GM12878 (cell line): Measurements from ENCODE around the gene THSD8. TPM values are rescaled to one million over a fixed set of nuclear protein-coding genes. Genes with fewer than 3 reads are reported as not detected.

Source experiments
- CREM ChIP-seq: IDR thresholded peaks from 2 replicates; pipeline ENCODE4 v1.6.1; 2014; ENCODE audit warnings: antibody characterized with exemption, low read depth
- DPF2 ChIP-seq: fragments of 450-650 bp; IDR thresholded peaks from 2 replicates; pipeline ENCODE4 v1.6.1; 2017; ENCODE audit warnings: mild to moderate bottlenecking
- E2F8 ChIP-seq: fragments of 450-650 bp; IDR thresholded peaks from 2 replicates; pipeline ENCODE4 v1.6.1; 2018; ENCODE audit warnings: mild to moderate bottlenecking, low read depth, moderate library complexity; ENCODE audit not compliant: partially characterized antibody
- IKZF2 ChIP-seq, 2 experiments: fragments of 450-650 bp; IDR thresholded peaks; 2 replicates each; pipeline ENCODE4 v1.6.1; 2017; ENCODE audit warnings: mild to moderate bottlenecking in 2 of 2, moderate library complexity in 2 of 2
- NFYB ChIP-seq: IDR thresholded peaks from 2 replicates; pipeline ENCODE4 v1.6.1; 2011; ENCODE audit warnings: low read depth, mild to moderate bottlenecking, low read length, improper control_type of control experiment, moderate library complexity; ENCODE audit not compliant: insufficient read depth
- NR2F1 ChIP-seq: fragments of 450-650 bp; conservative IDR thresholded peaks from 2 replicates; pipeline ENCODE4 v1.6.1; 2017; ENCODE audit warnings: mild to moderate bottlenecking
- SUZ12 ChIP-seq: fragments of 200-600 bp; sonication (generic); IDR thresholded peaks from one replicate; pipeline ENCODE4 v1.6.1; 2018; ENCODE audit warnings: antibody characterized with exemption, mild to moderate bottlenecking; ENCODE audit not compliant: unreplicated experiment
- polyA plus RNA-seq, 11 experiments: library from polyadenylated mRNA; depleted of rRNA in 4 of 11; unstranded in 6 of 11; stranded (reverse) in 5 of 11; fragments of >200 nt; fragmentation: Nextera tagmentation in 4 of 11; fragmentation: Illumina TruSeq in 1 of 11; extraction: Ambion mirVana in 4 of 11; extraction: Trizol in 1 of 11; gene quantifications; 1 replicate in 1 of 11; 2 replicates in 10 of 11; pipeline versions ENCODE4 v1.2.1 to v1.2.3, GENCODE V29; 2011 to 2016; ENCODE audit warnings: inconsistent platforms in 2 of 11, missing spikeins in 2 of 11, low read depth in 1 of 11
- total RNA-seq, 4 experiments: library from RNA; depleted of rRNA in 3 of 4; stranded (reverse); fragments of >200 nt in 3 of 4; fragmentation: Illumina TruSeq in 1 of 4; extraction: Trizol in 1 of 4; gene quantifications; 2 replicates each; pipeline versions ENCODE4 v1.2.1 to v1.2.3, GENCODE V29; 2013 to 2021

THSD8 gene
- total and polyA plus RNA-seq, 10 of the 15 experiments (the other 5 are each of a cell fraction or from before 2014, with no cell fraction given): 0.24 to 32.3 (median 21.3) TPM; not detected in 2

- peak; percentile 91 to 94 for TF ChIP-seq IKZF2 (IDR thresholded peaks at IDR 0.05)
- no peak for TF ChIP-seq NFYB
- TF ChIP-seq SUZ12: no peak
- peak; percentile 96 for TF ChIP-seq NR2F1
- TF ChIP-seq DPF2: peak; percentile 99
- no peak for TF ChIP-seq E2F8
- peak; percentile 68 for TF ChIP-seq CREM
Measured at GRCh38 chr19:12782424-12783290, 19.2 kb upstream of the THSD8 start (continued).
